Loucy (cell line): ENCODE results near the gene HLF.

Experiments used
- H2AFZ ChIP-seq: fragments of 200-600 bp; sonication (generic); 2 replicates; pipeline ENCODE4 v1.6.0; 2016; ENCODE audit warnings: antibody characterized with exemption, mild to moderate bottlenecking, low read length, moderate library complexity
- H3F3A ChIP-seq: fragments of 200-600 bp; 2 replicates; pipeline ENCODE4 v1.6.0; 2016; ENCODE audit warnings: antibody characterized with exemption, low read depth, mild to moderate bottlenecking
- H3K27me3 ChIP-seq: fragments of 200-600 bp; sonication (generic); 2 replicates; pipeline ENCODE4 v1.6.1; 2014; ENCODE audit warnings: low read length, mild to moderate bottlenecking; ENCODE audit not compliant: insufficient read depth, poor library complexity, severe bottlenecking
- H3K36me3 ChIP-seq: fragments of 200-600 bp; sonication (generic); 2 replicates; pipeline ENCODE4 v1.6.1; 2016; ENCODE audit warnings: low read length; ENCODE audit not compliant: insufficient read depth
- H3K4me1 ChIP-seq: fragments of 200-600 bp; sonication (generic); 2 replicates; pipeline ENCODE4 v1.5.1; 2014; ENCODE audit warnings: low read length, mild to moderate bottlenecking; ENCODE audit not compliant: insufficient read depth, poor library complexity, severe bottlenecking
- H3K4me2 ChIP-seq: fragments of 200-600 bp; sonication (generic); 2 replicates; pipeline ENCODE4 v1.6.0; 2014; ENCODE audit warnings: antibody characterized with exemption, low read length, low read depth, mild to moderate bottlenecking; ENCODE audit not compliant: poor library complexity, severe bottlenecking
- H3K4me3 ChIP-seq: fragments of 200-600 bp; sonication (generic); 2 replicates; pipeline ENCODE4 v1.5.1; 2014; ENCODE audit warnings: low read length, mild to moderate bottlenecking, mixed read lengths; ENCODE audit not compliant: poor library complexity, severe bottlenecking
- H3K79me2 ChIP-seq: fragments of 200-600 bp; sonication (generic); 2 replicates; pipeline ENCODE4 v1.6.1; 2014; ENCODE audit warnings: low read length; ENCODE audit not compliant: insufficient read depth
- H3K9ac ChIP-seq: fragments of 200-600 bp; sonication (generic); 2 replicates; pipeline ENCODE4 v1.6.0; 2014; ENCODE audit warnings: mild to moderate bottlenecking, low read depth, low read length, moderate library complexity; ENCODE audit not compliant: poor library complexity, severe bottlenecking
- H3K9me2 ChIP-seq: fragments of 200-600 bp; sonication (generic); replicated peaks from 2 replicates; pipeline ENCODE4 v1.6.1; 2016; ENCODE audit warnings: low read depth, low read length, mixed read lengths
- H3K9me3 ChIP-seq: fragments of 200-600 bp; sonication (generic); 2 replicates; pipeline ENCODE4 v1.6.1; 2014; ENCODE audit warnings: mild to moderate bottlenecking, antibody characterized with exemption, low read length, low read depth; ENCODE audit not compliant: insufficient read depth
- H4K20me1 ChIP-seq: fragments of 200-600 bp; sonication (generic); 2 replicates; pipeline ENCODE4 v1.6.0; 2014; ENCODE audit warnings: antibody characterized with exemption, low read length, mild to moderate bottlenecking; ENCODE audit not compliant: insufficient read depth, poor library complexity, severe bottlenecking
- CTCF ChIP-seq: fragments of 200-600 bp; sonication (generic); conservative IDR thresholded peaks from 2 replicates; pipeline ENCODE4 v1.5.1; 2014; ENCODE audit warnings: mild to moderate bottlenecking, antibody characterized with exemption, low read length
- EZH2phosphoT487 ChIP-seq: fragments of 200-600 bp; IDR thresholded peaks from 2 replicates; pipeline ENCODE4 v1.6.1; 2018; ENCODE audit warnings: antibody characterized with exemption, mild to moderate bottlenecking, moderate library complexity, borderline replicate concordance

Gene HLF

GRCh38 chr17:55266958-55267688, 2.4 kb downstream of the HLF start:
- Histone ChIP-seq H3K9me2 (no peaks in the 10 kb centered on the region), H3F3A (no peaks in the 10 kb centered on the region), H2AFZ (no peak overlapping the region), H3K79me2 (no peaks in the 10 kb centered on the region), H3K4me3 (no peak overlapping the region), H3K9ac (no peak overlapping the region), H3K9me3 (no peaks in the 10 kb centered on the region), H3K4me2 (no peak overlapping the region), H3K4me1 (peaks cover 13% of the 10 kb centered on the region), H4K20me1 (no peaks in the 10 kb centered on the region), H3K36me3 (no peaks in the 10 kb centered on the region), H3K27me3 (no peaks in the 10 kb centered on the region)
- TF ChIP-seq CTCF: no peak
- TF ChIP-seq EZH2phosphoT487: no peak

- Histone ChIP-seq H3K9ac (no peak overlapping the region), H3K79me2 (no peaks in the 10 kb centered on the region), H4K20me1 (no peaks in the 10 kb centered on the region), H3F3A (no peaks in the 10 kb centered on the region), H3K9me2 (no peaks in the 10 kb centered on the region), H3K4me1 (peaks cover 13% of the 10 kb centered on the region), H3K9me3 (no peaks in the 10 kb centered on the region), H2AFZ (no peak overlapping the region), H3K27me3 (no peaks in the 10 kb centered on the region), H3K36me3 (no peaks in the 10 kb centered on the region), H3K4me3 (no peak overlapping the region), H3K4me2 (no peak overlapping the region)
- TF ChIP-seq EZH2phosphoT487: no peak
- TF ChIP-seq CTCF: no peak
These were observed 3.3 kb downstream of the HLF start for GRCh38 chr17:55267777-55268648.

GRCh38 chr17:55268649-55269480, 4.1 kb downstream of the HLF start:
- Histone ChIP-seq H3K9ac (no peak overlapping the region), H3K36me3 (no peaks in the 10 kb centered on the region), H3K9me3 (no peaks in the 10 kb centered on the region), H3K27me3 (no peaks in the 10 kb centered on the region), H4K20me1 (no peaks in the 10 kb centered on the region), H2AFZ (no peak overlapping the region), H3K4me1 (peaks cover 8% of the 10 kb centered on the region), H3K4me3 (no peak overlapping the region), H3F3A (no peaks in the 10 kb centered on the region), H3K4me2 (no peak overlapping the region), H3K9me2 (no peaks in the 10 kb centered on the region), H3K79me2 (no peaks in the 10 kb centered on the region)
- TF ChIP-seq CTCF (no peak), EZH2phosphoT487 (no peak)
